Right atrium auricular region (tissue), 2 donors: ENCODE results near the gene MBD5. TPM values are rescaled to one million over a fixed set of nuclear protein-coding genes. Genes with fewer than 3 reads are reported as not detected.

ENCODE experiments used
- DNase-seq: peaks from one replicate; pipeline ENCODE4 v3.0.0-alpha.2; 2019; ENCODE audit warnings: low spot score
- H3K27ac ChIP-seq, 2 donors: fragments of 200-600 bp; sonication (generic); 1 replicate in 1 of 2; 2 replicates in 1 of 2; pipeline ENCODE4 v1.5.1; 2016 to 2019
- H3K27me3 ChIP-seq, 2 donors: fragments of 200-600 bp; sonication (generic); one replicate each; pipeline versions ENCODE4 v1.5.1 to v1.6.0; 2017 to 2019
- H3K36me3 ChIP-seq: fragments of 200-600 bp; sonication (generic); one replicate; pipeline ENCODE4 v1.5.1; 2016
- H3K4me1 ChIP-seq, 2 donors: fragments of 200-600 bp; sonication (generic); one replicate each; pipeline versions ENCODE4 v1.5.1 to v1.6.0; 2017 to 2019
- H3K4me3 ChIP-seq, 2 donors: fragments of 200-600 bp; sonication (generic); 1 replicate in 1 of 2; 2 replicates in 1 of 2; pipeline ENCODE4 v1.5.1; 2017 to 2019; ENCODE audit warnings: mild to moderate bottlenecking in 1 of 2, moderate library complexity in 1 of 2
- H3K9me3 ChIP-seq, 2 donors: fragments of 200-600 bp; sonication (generic); one replicate each; pipeline ENCODE4 v1.5.1; 2019
- CTCF ChIP-seq, 2 donors: fragments of 200-600 bp; sonication (generic); IDR thresholded peaks; one replicate each; pipeline ENCODE4 v1.5.1; 2019; ENCODE audit warnings: antibody characterized with exemption in 2 of 2
- total RNA-seq, 2 donors: library from RNA; depleted of rRNA; stranded (reverse); fragments of >200 nt; gene quantifications; one replicate each; pipeline ENCODE4 v1.1.0, GENCODE V29; 2016

Gene MBD5
- total RNA-seq, 2 donors from 2014 or later: 14.5 to 22.8 TPM

- Histone ChIP-seq H3K4me3 (no peak overlapping the region), H3K9me3 (no peaks in the 10 kb centered on the region), H3K36me3 (peaks cover 12% of the 10 kb centered on the region), H3K27ac (no peak overlapping the region), H3K27me3 (no peaks in the 10 kb centered on the region), H3K4me1 (no peaks in the 10 kb centered on the region)
- no peak for DNase-seq
- no peak for TF ChIP-seq CTCF (IDR thresholded peaks at IDR 0.05)
These were observed 470.0 kb downstream of the MBD5 start for GRCh38 chr2:148490840-148491439.

- no peaks in the 10 kb centered on the region for H3K27me3 ChIP-seq
- DNase-seq: no peak
- no peak overlapping the region for H3K4me3 ChIP-seq
- H3K9me3 ChIP-seq: no peaks in the 10 kb centered on the region
- TF ChIP-seq CTCF (IDR thresholded peaks at IDR 0.05): no peak
- H3K27ac ChIP-seq: no peak overlapping the region
- H3K4me1 ChIP-seq: no peaks in the 10 kb centered on the region
- H3K36me3 ChIP-seq: peaks cover 12% of the 10 kb centered on the region
These were observed 473.1 kb downstream of the MBD5 start for GRCh38 chr2:148493822-148494563.

GRCh38 chr2:148495586-148495985 is 474.7 kb downstream of the MBD5 start:
- no peaks in the 10 kb centered on the region for H3K4me1 ChIP-seq
- DNase-seq: no peak

GRCh38 chr2:148501545-148501944 is 480.7 kb downstream of the MBD5 start:
- Histone ChIP-seq H3K27ac (no peak overlapping the region), H3K4me3 (no peak overlapping the region), H3K36me3 (no peaks in the 10 kb centered on the region), H3K27me3 (no peaks in the 10 kb centered on the region), H3K4me1 (no peaks in the 10 kb centered on the region), H3K9me3 (no peaks in the 10 kb centered on the region)
- no peak for TF ChIP-seq CTCF (IDR thresholded peaks at IDR 0.05)
- no peak for DNase-seq

More at GRCh38 chr2:148495586-148495985, 474.7 kb downstream of the MBD5 start:
- H3K27me3 ChIP-seq: no peaks in the 10 kb centered on the region
- no peak overlapping the region for H3K4me3 ChIP-seq
- H3K27ac ChIP-seq: no peak overlapping the region
- H3K36me3 ChIP-seq: no peaks in the 10 kb centered on the region
- H3K9me3 ChIP-seq: no peaks in the 10 kb centered on the region
- no peak for TF ChIP-seq CTCF (IDR thresholded peaks at IDR 0.05)

GRCh38 chr2:148503516-148503915 is 482.6 kb downstream of the MBD5 start:
- Histone ChIP-seq H3K4me1 (no peaks in the 10 kb centered on the region), H3K27me3 (no peaks in the 10 kb centered on the region), H3K27ac (no peak overlapping the region), H3K36me3 (no peaks in the 10 kb centered on the region), H3K9me3 (no peaks in the 10 kb centered on the region), H3K4me3 (no peak overlapping the region)
- TF ChIP-seq CTCF (IDR thresholded peaks at IDR 0.05): no peak
- no peak for DNase-seq
